Measurements from ENCODE around the gene NOVA2.

DNA sequence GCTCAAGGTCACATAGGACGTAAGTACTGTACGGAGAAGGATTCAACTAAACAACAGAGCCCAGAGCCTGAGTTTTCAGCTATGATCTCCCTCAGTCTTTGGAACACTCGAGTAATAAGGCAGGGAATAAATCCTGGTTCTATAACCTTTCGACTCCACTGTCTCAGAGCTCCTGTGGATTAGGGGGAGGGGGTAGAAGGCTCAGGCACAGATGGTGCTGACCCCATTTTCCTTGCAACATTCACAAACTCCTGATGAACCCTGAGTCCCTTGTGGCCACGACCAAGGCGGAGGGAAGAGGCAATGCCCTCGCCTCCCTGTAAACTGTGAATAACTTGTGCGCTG is 21.4 kb downstream of the NOVA2 start:
- TF ChIP-seq MEIS2 (IDR thresholded peaks at IDR 0.05; ENCODE audit: partially characterized antibody): no peak
- no peak for TF ChIP-seq ZNF444 (CRISPR knock-in tag; IDR thresholded peaks at IDR 0.05)
- TF ChIP-seq IFI16 (CRISPR knock-in tag; IDR thresholded peaks at IDR 0.05): no peak
- TF ChIP-seq, protein P1, sequence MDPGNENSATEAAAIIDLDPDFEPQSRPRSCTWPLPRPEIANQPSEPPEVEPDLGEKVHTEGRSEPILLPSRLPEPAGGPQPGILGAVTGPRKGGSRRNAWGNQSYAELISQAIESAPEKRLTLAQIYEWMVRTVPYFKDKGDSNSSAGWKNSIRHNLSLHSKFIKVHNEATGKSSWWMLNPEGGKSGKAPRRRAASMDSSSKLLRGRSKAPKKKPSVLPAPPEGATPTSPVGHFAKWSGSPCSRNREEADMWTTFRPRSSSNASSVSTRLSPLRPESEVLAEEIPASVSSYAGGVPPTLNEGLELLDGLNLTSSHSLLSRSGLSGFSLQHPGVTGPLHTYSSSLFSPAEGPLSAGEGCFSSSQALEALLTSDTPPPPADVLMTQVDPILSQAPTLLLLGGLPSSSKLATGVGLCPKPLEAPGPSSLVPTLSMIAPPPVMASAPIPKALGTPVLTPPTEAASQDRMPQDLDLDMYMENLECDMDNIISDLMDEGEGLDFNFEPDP (CRISPR knock-in tag; IDR thresholded peaks at IDR 0.05): no peak
